Measurements from ENCODE around the gene IVL.

DNA sequence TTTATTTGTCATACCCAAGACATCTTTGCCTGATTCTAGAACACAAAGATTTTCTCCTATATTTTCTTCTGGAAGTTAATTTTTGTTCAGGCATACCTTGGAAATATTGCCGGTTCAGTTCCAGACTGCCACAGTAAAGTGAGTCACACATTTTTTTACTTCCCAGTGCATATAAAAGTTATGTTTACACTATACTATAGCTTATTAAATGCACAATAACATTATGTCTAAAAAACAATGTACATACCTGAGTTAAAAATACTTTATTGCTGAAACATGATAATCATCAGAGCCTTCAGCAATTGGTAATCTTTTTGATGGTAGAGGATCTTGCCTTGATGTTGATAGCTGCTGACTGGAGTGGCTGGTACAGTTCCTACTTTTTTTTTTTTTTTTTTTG lies 20.2 kb upstream of the IVL start:
- TF ChIP-seq, protein P1, sequence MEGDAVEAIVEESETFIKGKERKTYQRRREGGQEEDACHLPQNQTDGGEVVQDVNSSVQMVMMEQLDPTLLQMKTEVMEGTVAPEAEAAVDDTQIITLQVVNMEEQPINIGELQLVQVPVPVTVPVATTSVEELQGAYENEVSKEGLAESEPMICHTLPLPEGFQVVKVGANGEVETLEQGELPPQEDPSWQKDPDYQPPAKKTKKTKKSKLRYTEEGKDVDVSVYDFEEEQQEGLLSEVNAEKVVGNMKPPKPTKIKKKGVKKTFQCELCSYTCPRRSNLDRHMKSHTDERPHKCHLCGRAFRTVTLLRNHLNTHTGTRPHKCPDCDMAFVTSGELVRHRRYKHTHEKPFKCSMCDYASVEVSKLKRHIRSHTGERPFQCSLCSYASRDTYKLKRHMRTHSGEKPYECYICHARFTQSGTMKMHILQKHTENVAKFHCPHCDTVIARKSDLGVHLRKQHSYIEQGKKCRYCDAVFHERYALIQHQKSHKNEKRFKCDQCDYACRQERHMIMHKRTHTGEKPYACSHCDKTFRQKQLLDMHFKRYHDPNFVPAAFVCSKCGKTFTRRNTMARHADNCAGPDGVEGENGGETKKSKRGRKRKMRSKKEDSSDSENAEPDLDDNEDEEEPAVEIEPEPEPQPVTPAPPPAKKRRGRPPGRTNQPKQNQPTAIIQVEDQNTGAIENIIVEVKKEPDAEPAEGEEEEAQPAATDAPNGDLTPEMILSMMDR (IDR thresholded peaks at IDR 0.05 in 4 of 5, conservative IDR thresholded peaks at IDR 0.05 in 1 of 5): no peak
- no peak for TF ChIP-seq POLR2A (IDR thresholded peaks at IDR 0.05)

All from gastrocnemius medialis (tissue), 4 donors.